ENCODE data around the gene BDKRB1. TPM values are rescaled to one million over a fixed set of nuclear protein-coding genes. Genes with fewer than 3 reads are reported as not detected.

BDKRB1 gene
- total RNA-seq, 4 donors from 2014 or later, result 0.51 TPM; not detected in 3

- TF ChIP-seq CTCF (IDR thresholded peaks at IDR 0.05; ENCODE audit: low read depth), result no peak
Measured at GRCh38 chr14:96252323-96252998, 3.5 kb upstream of the BDKRB1 start.

GRCh38 chr14:96252999-96253539, 2.9 kb upstream of the BDKRB1 start:
- TF ChIP-seq CTCF (IDR thresholded peaks at IDR 0.05; ENCODE audit: low read depth), result no peak

- no peak for TF ChIP-seq CTCF (IDR thresholded peaks at IDR 0.05; ENCODE audit: low read depth)
Measured at GRCh38 chr14:96254687-96255086, 1.3 kb upstream of the BDKRB1 start.

- TF ChIP-seq CTCF (IDR thresholded peaks at IDR 0.05; ENCODE audit: low read depth), result no peak
Measured at GRCh38 chr14:96256407-96256806, 397 bp downstream of the BDKRB1 start.

GRCh38 chr14:96257056-96257455, 1.0 kb downstream of the BDKRB1 start:
- TF ChIP-seq CTCF (IDR thresholded peaks at IDR 0.05; ENCODE audit: low read depth), result no peak

GRCh38 chr14:96257900-96258299, 1.9 kb downstream of the BDKRB1 start:
- no peak for TF ChIP-seq CTCF (IDR thresholded peaks at IDR 0.05; ENCODE audit: low read depth)

- no peak for TF ChIP-seq CTCF (IDR thresholded peaks at IDR 0.05; ENCODE audit: low read depth)
Measured at GRCh38 chr14:96260341-96260821, 4.4 kb downstream of the BDKRB1 start.
